NCI-H82 treated with DMSO at 0.1 percent for 48 hours (cell line): Measurements from ENCODE around the gene TMEM63B.
"Not testable (repeated sequence)": the region's sequence is repeated elsewhere in the genome, so short reads cannot be mapped to it uniquely, and the experiment has no call there.

Experiments used
- DNase-seq: peaks from one replicate; lab custom pipeline; 2025; ENCODE audit not compliant: unreplicated experiment; lab: John Stamatoyannopoulos, UW

Gene TMEM63B

DNA sequence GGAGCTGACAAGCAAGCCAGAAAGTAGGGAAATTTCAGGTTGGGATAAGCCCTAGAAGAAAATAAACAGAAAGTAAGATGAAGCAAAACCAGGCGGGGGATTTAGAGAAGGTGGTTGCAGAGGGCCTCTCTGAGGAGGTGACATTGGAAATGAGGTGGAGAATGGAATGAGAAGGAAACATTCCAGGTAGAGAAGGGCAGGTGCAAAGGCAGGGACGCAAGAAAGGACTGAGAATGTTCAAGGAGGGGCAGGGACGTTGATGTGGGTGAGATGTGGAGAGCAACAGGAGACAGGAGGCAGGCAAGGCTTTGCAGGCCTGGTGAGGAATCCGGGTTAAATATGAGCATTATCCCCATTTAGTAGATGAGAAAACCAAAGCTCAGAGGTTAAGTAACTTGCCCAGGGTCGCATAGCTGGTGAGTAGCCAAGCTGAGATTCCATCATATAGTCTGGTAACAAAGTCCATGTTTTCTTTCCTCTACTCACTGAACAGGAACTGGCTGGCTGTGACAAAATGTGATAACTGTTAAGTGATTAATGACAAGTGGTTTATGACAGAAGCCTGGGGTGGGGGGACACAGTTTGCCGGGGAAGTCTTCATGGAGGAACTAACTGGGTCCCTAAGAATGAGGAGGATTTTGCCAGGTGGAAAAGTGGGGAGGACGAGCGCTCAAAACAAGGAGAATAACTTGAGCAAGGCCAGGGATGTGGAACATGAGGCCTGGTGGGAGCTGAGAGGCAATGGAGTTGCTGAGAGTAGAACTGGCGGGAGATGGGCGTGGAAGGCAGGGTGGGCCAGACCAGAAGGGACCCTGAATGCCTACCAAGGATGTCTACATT lies 32.7 kb upstream of the TMEM63B start:
- no peak for DNase-seq

DNA sequence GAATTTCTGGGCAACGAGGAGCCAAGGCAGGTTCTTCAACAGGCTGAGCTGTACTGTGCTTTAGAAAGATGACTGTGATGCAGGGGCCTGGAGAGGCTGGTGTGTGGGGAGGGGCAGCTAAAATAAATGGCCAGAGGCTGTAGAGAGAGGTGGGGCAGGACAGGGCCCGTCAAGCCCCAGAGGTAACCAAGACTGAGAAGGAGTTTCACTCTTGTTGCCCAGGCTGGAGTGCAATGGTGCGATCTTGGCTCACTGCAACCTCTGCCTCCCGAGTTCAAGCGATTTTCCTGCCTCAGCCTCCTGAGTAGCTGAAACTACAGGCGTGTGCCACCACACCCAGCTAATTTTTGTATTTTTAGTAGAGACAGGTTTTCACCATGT lies 32.1 kb upstream of the TMEM63B start:
- not testable (repeated sequence) for DNase-seq

DNA sequence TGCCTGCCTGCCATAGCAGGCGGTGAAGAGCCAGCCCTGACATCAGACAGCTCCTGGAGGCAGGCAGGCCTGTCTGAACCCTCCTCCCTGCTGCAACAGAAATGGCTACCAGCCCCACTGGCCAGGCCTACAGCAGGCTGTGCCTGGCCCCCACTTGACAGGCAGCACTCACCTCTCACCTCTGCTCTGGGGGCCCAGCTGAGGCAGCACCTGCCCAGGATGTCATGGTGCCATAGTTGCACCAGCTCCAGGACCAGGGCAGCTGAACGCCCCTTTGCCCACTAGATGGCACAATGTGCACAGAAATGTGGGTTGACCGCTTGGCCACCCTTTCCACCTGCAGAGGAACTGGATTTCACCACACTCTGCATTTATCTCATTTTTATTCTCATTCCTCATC lies 30.7 kb upstream of the TMEM63B start:
- DNase-seq = no peak

- DNase-seq = no peak
These were observed 29.5 kb upstream of the TMEM63B start for GRCh38 chr6:44097782-44098317.

DNA sequence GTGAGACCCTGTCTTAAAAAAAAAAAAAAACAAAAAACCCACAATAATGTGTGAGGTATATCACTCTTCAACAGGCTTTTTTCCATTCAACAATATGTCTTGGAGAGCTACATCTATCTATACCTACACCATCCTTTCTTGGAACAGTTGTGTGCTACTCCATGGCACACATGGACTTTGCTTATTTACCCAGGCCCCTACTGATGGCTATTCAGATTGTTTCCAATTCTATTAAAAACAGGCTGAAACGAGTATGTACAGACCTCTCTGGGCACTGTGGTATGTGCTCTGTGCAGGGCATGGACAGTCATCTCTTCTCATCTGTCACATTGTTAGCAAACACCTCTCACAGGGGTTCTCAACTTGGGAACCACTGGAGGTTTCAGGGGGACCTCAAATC lies 28.2 kb upstream of the TMEM63B start:
- DNase-seq = no peak

DNA sequence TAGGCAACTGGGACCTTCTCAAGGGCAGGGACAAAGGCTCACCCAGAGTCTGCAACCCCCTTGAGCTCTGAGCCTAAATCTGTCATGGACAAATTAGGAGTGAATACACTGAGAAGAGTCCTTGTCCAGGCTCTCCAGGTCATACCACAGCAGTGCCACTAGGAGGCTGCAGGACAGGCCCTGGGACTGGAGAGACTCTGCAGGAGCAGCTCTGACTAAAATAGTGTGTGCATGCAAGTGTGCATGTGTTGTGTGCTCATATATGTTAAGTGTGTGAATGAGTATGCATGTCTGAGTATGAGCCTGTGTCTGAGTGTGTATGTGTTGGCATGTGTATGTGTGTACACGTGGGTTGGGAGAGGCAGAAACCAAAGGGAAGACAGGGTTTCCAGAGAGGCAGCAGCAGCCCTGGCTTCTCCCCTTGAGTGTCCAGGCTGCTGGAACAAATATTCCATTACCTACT lies 27.2 kb upstream of the TMEM63B start:
- no peak for DNase-seq

DNA sequence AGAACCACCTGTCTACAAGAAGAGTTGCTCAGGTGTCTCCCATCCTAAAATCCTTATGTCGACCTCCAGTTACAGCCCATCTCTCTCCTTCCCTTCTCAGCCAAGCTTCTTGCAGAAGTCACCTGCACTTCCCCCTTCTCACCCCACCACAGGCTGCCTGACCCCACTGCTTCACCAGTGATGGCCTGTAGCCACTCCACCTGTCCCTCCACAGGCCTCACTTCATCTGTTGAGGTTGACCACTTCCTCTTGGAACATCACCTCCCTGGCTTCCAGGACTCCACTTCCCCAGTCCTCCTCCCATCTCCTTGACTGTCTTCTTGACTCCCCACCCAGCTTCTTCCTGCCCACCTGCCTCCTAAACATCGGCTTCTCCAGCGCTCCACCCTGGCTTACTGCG lies 25.5 kb upstream of the TMEM63B start:
- no peak for DNase-seq

GRCh38 chr6:44102527-44102926 lies 24.8 kb upstream of the TMEM63B start:
- no peak for DNase-seq

GRCh38 chr6:44104481-44105021 lies 22.8 kb upstream of the TMEM63B start:
- DNase-seq = no peak

DNA sequence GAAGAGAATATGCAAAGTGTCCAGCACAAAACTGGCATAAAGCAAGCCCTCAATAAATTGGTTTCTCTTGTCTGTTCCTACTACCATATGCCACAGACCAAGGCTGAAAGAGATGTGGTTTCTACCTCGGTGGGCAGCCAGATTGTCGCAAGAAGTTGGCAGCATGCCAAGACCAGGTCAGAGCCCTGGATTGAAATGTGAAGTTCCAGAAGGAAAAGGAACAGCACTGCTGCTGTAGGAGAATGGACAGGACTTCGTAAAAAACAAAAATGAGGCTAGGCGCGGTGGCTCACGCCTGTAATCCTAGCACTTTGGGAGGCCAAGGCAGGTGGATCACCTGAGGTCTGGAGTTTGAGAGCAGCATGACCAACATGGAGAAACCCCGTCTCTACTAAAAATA lies 22.2 kb upstream of the TMEM63B start:
- no peak for DNase-seq

DNA sequence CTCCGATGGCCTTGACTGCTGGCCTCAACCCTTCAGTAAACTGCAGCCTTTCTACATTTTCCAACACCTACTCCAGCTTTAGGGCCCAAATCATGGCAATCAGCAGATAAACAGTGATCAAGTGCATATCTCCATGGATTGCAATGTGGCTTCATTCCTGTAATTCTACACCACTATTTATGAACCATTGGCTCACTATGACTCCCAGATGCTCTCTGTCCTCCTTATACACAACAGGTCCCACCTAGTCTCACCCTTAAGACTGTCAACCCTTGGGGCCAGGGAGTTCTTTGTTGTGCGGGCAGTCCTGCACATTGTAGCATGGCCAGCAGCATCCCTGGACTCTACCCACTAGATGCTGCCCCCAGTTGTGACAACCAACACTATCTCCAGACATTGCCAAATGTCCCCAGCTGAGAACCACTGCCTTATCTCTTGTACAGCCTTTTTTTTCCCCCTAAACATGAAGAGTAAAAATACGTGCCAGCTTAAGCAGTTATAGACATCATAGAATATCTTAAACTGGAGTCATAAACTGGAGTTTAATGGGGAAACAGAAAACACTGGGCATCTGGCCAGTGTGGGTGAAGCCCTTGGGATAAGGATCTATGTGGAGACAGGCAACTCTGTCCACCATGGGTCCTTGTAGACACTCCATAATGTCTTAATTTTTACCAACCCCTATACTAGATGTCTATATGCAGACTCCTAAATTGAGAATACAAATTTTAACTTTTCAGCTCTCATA lies 21.2 kb upstream of the TMEM63B start:
- DNase-seq = no peak

DNA sequence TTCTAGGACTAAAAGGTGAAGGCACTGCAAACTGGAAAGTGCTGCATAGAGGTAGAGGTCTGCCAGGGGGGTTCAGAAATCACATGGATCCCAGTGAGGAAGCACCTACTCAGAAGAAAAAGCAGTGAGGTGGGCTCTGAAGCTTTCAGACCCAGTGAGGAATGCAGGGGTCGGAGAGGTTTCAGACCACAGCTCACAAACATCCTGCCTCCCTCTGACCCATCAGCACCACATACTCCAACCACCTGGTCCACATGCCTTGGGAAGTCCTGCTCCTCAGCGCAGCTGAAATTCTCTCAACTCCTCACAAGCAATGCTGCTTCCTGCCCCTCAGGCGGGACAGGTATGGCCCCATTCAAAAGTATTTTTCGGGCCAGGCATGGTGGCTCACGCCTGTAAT lies 20.3 kb upstream of the TMEM63B start:
- DNase-seq = no peak

DNA sequence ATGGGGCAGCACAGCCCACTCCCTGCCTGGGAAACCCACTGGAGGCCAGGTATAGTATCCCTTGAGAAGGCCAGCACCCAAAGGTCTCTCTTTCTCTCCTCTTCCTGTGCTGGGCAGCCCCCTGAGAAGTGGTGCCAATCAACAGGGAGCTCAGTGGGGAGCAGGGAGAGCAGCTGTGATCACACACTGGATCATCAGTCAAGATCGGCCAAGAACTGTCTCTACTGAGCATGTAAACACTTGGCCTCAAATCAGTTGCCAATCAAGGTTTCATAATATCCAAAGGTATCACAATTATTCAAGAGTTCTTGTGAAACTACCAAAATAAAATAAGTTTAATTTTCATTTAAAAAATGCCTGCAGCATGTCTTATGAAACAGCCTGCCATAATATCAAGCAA lies 18.9 kb upstream of the TMEM63B start:
- no peak for DNase-seq

DNA sequence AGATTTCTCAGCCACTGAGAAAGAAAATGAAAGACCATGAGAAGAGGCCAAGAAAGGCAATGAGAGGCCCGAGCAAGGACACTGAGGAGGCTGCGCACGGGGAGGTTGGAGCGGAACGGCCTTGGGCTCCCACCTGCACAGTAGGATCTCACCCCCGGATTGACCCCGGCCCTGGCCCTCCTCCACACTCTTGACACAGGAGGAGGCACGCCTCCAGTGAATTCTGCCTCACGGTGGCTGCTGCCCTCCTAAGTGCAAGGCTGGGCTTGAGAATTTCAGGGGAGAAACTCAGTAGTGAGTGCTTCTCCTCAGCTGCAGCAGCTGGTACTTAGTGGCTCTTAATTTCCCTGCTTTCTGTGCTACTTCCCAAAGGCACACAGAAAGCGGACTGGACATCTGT lies 18.1 kb upstream of the TMEM63B start:
- no peak for DNase-seq

GRCh38 chr6:44110005-44110676 lies 17.2 kb upstream of the TMEM63B start:
- no peak for DNase-seq

DNA sequence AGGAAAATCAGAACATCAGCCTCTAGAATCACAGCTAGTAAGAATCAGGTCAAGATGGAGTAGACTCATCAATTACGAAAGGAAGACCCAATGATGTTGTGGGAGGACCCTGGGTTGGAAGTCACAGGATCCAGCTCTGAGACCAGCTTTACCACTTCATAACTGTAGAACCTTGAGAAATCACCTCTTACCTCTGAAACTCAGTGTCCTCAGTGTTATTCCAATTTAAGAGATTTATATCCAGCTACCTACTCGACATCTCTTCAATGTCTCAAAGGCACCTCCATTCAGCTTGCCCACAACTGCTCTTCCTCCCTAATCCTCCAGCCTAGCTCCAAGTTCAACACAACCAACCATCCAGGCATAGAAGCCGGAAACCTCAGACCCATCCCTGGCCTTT lies 16.4 kb upstream of the TMEM63B start:
- DNase-seq = no peak

DNA sequence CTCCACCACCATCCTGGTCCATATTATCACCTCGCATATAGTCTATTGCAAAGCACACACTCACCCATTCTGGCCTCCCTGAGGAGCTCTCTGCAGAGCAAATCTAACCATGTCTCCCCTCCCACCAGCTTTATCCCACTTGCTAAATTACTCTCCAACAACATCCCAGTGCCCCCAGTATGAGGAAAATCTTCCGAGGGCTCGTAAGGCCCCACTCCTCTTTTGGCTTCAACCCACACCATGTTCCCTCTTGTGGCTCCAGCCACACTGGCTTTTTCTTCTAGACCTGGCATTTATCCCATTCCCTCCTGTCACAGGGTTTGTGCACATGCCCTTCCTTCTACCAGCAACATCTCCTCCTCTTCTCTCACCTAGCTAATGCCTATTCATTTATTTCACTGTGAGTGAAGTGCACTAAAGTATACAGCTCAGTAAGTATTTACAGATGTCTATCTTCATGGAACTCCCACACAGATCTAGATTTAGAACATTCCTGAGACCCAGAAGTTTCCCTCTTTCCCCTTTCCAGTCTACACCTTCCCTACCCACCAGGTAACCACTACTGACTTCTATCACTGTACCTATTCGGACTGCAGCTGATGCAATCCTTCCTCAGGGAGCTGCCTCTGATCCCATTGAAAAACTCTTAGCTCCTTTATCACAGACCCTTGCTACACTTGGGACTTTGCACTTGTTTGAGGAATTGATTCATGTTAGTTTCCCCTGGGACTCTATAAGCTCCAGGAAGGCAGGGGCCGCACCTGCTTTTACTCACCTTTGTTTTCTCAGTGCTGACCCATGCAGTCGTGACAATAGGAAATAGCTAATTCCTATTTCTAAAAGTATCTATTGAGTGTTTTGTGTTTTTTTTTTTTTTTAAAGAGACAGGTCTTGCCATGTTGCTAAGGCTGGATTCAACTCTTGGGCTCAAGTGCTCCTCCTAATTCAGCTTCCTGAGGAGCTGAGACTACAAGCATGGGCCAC lies 15.6 kb upstream of the TMEM63B start:
- DNase-seq = no peak

GRCh38 chr6:44113414-44113813 lies 13.9 kb upstream of the TMEM63B start:
- no peak for DNase-seq

DNA sequence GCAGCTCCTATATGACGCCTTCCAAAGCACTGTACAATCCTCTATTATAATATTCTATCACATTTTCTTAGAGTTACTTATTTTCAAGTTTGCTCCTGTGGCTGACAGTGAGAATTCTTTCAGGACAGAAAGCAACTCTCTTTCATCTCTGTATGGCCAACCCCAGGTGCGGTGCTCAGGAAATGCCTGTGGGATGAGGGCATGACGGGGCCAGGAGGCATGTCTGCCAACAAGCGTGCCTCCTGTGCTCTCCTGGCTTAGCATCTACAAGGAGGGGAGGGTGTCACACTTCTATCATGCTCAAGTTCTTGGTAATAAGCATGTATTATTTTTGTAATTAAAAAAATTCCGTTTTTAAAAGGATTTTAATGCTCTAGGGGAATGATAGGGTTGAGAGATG lies 11.5 kb upstream of the TMEM63B start:
- DNase-seq = no peak
